Ascending aorta (tissue), 2 donors: ENCODE data around the gene SORBS2. TPM values are rescaled to one million over a fixed set of nuclear protein-coding genes. Genes with fewer than 3 reads are reported as not detected.
"Not testable (repeated sequence)": the region's sequence is repeated elsewhere in the genome, so short reads cannot be mapped to it uniquely, and the experiment has no call there.

Source experiments
- DNase-seq, 2 donors: peaks; one replicate each; pipeline ENCODE4 v3.0.0-alpha.2; 2019; ENCODE audit warnings: low spot score in 2 of 2
- H3K27ac ChIP-seq, 2 donors: fragments of 200-600 bp; sonication (generic); one replicate each; pipeline ENCODE4 v1.5.1; 2016 to 2017; ENCODE audit warnings: mild to moderate bottlenecking in 1 of 2
- H3K27me3 ChIP-seq: fragments of 200-600 bp; sonication (generic); one replicate; pipeline ENCODE4 v1.5.1; 2017
- H3K36me3 ChIP-seq, 2 donors: fragments of 200-600 bp; sonication (generic); one replicate each; pipeline ENCODE4 v1.5.1; 2016
- H3K4me1 ChIP-seq, 2 donors: fragments of 200-600 bp; sonication (generic); one replicate each; pipeline ENCODE4 v1.5.1; 2016 to 2017; ENCODE audit warnings: mild to moderate bottlenecking in 1 of 2
- H3K4me3 ChIP-seq, 2 donors: fragments of 200-600 bp; sonication (generic); one replicate each; pipeline ENCODE4 v1.5.1; 2016 to 2017; ENCODE audit warnings: mild to moderate bottlenecking in 1 of 2
- H3K9me3 ChIP-seq, 2 donors: fragments of 200-600 bp; sonication (generic); one replicate each; pipeline ENCODE4 v1.5.1; 2016
- intact Hi-C: fragments of 100-400 bp; cut with DNase I; formaldehyde crosslinking; loops from one replicate; pipeline ENCODE4 v1.15.1; 2023
- total RNA-seq: library from RNA; depleted of rRNA; stranded (reverse); fragments of >200 nt; gene quantifications from one replicate; pipeline ENCODE4 v1.1.0, GENCODE V29; 2016
- TF ChIP-seq, protein P1 (sequence below), 3 experiments: fragments of 200-600 bp in 2 of 3; fragments of 450-650 bp in 1 of 3; sonication (generic) in 2 of 3; IDR thresholded peaks; one replicate each; pipeline ENCODE4 v1.5.1; 2016 to 2019; ENCODE audit warnings: antibody characterized with exemption in 3 of 3, mild to moderate bottlenecking in 1 of 3, moderate library complexity in 1 of 3

The SORBS2 gene, protein sequence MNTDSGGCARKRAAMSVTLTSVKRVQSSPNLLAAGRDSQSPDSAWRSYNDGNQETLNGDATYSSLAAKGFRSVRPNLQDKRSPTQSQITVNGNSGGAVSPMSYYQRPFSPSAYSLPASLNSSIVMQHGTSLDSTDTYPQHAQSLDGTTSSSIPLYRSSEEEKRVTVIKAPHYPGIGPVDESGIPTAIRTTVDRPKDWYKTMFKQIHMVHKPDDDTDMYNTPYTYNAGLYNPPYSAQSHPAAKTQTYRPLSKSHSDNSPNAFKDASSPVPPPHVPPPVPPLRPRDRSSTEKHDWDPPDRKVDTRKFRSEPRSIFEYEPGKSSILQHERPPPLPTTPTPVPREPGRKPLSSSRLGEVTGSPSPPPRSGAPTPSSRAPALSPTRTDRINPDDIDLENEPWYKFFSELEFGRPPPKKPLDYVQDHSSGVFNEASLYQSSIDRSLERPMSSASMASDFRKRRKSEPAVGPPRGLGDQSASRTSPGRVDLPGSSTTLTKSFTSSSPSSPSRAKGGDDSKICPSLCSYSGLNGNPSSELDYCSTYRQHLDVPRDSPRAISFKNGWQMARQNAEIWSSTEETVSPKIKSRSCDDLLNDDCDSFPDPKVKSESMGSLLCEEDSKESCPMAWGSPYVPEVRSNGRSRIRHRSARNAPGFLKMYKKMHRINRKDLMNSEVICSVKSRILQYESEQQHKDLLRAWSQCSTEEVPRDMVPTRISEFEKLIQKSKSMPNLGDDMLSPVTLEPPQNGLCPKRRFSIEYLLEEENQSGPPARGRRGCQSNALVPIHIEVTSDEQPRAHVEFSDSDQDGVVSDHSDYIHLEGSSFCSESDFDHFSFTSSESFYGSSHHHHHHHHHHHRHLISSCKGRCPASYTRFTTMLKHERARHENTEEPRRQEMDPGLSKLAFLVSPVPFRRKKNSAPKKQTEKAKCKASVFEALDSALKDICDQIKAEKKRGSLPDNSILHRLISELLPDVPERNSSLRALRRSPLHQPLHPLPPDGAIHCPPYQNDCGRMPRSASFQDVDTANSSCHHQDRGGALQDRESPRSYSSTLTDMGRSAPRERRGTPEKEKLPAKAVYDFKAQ (N-terminal part only)
- 246 TPM for total RNA-seq

DNA sequence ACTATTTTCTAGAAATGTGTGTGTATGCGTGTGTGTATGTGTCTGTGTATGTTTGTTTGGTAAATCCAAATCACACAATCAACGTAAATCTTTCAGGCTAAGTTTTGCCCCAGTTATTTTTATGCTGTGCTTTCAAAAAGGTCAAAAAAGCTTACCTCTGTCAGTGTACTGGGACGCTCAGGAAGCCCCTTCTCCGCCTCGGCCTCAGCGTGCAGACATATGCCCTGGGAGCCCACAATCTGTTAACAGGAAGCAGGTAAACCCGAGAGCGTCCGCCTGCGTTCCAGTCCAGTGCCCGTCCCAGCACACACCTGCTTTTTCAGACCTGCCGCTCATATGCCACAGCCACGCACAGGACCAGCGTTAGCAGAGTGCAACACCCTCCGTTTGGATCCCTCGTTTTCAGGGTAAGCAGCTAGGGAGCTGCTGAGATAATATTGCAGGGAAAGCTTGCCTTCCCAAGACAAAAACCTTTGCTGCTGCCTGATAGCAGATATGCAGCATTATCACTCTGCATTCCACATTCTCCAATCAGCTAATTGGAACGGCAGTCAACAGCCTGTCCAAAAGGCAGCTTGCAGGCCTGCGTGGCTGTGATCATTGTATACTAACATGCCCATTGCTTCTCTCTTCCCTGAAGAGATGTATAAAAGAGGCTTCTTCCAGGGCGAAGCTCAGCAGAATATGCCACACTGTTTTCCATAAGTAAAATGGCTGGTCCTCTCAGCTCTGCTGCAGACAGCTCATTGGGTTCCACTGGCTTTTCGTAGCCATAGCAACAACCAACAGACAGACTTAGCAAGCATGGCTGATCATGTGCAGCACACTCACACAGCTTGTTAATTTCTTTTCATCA is at the start of gene SORBS2:
SORBS2 (minus strand) TSS at position 686 of the 856 bp plus-strand sequence. CDS start 121,623 bp downstream, outside the sequence.
- no peak for DNase-seq
- TF ChIP-seq, protein P1, sequence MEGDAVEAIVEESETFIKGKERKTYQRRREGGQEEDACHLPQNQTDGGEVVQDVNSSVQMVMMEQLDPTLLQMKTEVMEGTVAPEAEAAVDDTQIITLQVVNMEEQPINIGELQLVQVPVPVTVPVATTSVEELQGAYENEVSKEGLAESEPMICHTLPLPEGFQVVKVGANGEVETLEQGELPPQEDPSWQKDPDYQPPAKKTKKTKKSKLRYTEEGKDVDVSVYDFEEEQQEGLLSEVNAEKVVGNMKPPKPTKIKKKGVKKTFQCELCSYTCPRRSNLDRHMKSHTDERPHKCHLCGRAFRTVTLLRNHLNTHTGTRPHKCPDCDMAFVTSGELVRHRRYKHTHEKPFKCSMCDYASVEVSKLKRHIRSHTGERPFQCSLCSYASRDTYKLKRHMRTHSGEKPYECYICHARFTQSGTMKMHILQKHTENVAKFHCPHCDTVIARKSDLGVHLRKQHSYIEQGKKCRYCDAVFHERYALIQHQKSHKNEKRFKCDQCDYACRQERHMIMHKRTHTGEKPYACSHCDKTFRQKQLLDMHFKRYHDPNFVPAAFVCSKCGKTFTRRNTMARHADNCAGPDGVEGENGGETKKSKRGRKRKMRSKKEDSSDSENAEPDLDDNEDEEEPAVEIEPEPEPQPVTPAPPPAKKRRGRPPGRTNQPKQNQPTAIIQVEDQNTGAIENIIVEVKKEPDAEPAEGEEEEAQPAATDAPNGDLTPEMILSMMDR (IDR thresholded peaks at IDR 0.05), result no peak
- intact Hi-C loops, result no loop called here

DNA sequence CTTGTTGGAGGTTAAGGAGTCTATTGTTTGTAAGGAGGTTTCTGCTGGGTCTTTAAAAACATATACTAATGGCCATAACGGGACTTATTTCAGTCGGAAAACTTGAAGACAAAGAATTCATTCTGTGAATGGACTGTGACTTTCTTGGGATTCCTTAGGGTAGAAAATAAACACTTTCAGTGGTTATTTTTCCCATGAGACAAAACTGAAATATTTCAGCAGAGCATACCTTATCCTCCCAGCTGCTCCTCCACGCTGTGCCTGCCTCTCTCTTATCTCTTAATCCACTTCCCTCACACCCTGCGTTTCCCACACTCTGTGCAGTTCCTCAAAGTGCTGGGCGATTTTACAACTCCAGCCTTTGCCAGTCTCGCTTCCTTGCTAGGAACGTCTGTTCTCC is 47.1 kb upstream of the SORBS2 start:
- no peaks in the 10 kb centered on the region for H3K27me3 ChIP-seq
- H3K4me1 ChIP-seq, result peaks cover 0 to 3% of the 10 kb centered on the region in 2 donors
- no peak overlapping the region for H3K4me3 ChIP-seq
- no peaks in the 10 kb centered on the region for H3K36me3 ChIP-seq
- intact Hi-C loops, result no loop called here
- no peak overlapping the region for H3K27ac ChIP-seq
- TF ChIP-seq, protein P1 (IDR thresholded peaks at IDR 0.05), result no peak
- H3K9me3 ChIP-seq, result no peaks in the 10 kb centered on the region
- no peak for DNase-seq

More for the DNA sequence above, at the start of gene SORBS2:
- Histone ChIP-seq H3K27ac (no peak within 1 kb of the TSS), H3K27me3 (no peaks in the 10 kb centered on the region), H3K4me3 (peak within 1 kb of the TSS; percentile 16 to 51), H3K36me3 (no peaks in the 10 kb centered on the region), H3K9me3 (no peaks in the 10 kb centered on the region), H3K4me1 (no peaks in the 10 kb centered on the region)

DNA sequence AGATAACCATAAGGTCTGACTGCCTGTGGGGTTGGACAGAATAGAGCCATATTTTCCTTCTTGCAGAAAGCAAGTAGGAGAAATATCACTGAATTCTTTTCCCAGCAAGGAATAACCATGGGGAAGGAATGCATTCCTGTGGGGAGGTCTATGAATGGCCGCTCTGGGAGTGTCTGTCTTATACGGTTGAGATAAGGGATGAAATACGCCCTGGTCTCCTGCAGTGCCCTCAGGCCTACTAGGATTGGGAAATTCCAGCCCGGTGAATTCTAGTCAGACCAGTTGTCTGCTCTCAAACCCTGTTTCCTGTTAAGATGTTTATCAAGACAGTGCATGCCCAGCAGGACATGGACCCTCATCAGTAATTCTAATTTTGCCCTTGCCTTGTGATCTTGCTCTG is 45.6 kb upstream of the SORBS2 start:
- intact Hi-C loops, H3K4me1 ChIP-seq, H3K4me3 ChIP-seq, H3K36me3 ChIP-seq, H3K27me3 ChIP-seq, H3K27ac ChIP-seq, H3K9me3 ChIP-seq, DNase-seq: not testable (repeated sequence)

DNA sequence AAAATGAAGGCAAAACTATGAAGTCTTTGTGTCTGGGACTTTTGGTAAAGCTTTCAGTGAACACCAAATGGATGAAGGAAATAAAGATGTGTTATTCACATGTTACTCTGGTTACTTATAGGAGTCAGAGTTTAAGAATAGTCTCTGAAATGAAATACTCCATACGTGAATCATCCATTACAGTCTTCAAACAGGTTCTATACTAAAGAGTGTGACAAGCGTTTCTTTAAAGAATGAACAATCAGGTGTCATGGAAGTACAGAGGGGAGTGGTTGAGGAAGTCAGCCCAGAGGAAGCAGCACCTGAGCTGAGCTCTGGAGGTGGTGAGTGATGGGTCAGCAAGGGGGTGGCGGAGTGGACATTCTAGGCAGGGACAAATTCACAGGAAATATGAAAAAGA is 41.8 kb upstream of the SORBS2 start:
- Histone ChIP-seq H3K4me3 (no peak overlapping the region), H3K27me3 (no peaks in the 10 kb centered on the region), H3K36me3 (no peaks in the 10 kb centered on the region), H3K9me3 (no peaks in the 10 kb centered on the region), H3K27ac (no peak overlapping the region), H3K4me1 (no peaks in the 10 kb centered on the region)
- intact Hi-C loops, result no loop called here
- no peak for DNase-seq
- TF ChIP-seq, protein P1 (IDR thresholded peaks at IDR 0.05), result no peak

DNA sequence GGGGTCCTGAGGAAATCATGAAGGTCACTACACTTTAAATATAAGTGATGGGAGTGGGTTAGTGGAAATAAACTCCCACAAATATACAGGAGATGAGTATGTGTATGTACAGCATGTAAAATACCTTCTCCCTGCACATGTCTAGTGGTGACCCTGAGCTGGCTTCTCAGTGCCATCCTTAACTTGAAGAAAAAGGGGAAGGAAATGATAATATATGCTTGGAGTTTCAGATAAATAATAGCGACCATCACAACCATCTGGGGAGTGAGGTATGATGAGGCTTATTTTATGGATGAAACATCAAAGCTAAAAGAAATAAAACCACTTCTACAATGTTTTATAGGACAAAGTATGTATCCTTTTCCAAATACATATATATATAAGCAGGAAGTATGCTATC is 41.0 kb upstream of the SORBS2 start:
- TF ChIP-seq, protein P1 (IDR thresholded peaks at IDR 0.05), result no peak
- H3K36me3 ChIP-seq, result no peaks in the 10 kb centered on the region
- H3K4me1 ChIP-seq, result no peaks in the 10 kb centered on the region
- no peaks in the 10 kb centered on the region for H3K27me3 ChIP-seq
- no peak overlapping the region for H3K4me3 ChIP-seq
- DNase-seq, result no peak
- H3K9me3 ChIP-seq, result no peaks in the 10 kb centered on the region
- no peak overlapping the region for H3K27ac ChIP-seq
- intact Hi-C loops, result no loop called here
